NCI-H146 treated with DMSO at 0.1 percent for 48 hours (cell line): ENCODE data around the gene DDR2.

Experiments used
- DNase-seq: peaks from one replicate; lab custom pipeline; 2025; ENCODE audit not compliant: unreplicated experiment; lab: John Stamatoyannopoulos, UW

Gene DDR2

DNA sequence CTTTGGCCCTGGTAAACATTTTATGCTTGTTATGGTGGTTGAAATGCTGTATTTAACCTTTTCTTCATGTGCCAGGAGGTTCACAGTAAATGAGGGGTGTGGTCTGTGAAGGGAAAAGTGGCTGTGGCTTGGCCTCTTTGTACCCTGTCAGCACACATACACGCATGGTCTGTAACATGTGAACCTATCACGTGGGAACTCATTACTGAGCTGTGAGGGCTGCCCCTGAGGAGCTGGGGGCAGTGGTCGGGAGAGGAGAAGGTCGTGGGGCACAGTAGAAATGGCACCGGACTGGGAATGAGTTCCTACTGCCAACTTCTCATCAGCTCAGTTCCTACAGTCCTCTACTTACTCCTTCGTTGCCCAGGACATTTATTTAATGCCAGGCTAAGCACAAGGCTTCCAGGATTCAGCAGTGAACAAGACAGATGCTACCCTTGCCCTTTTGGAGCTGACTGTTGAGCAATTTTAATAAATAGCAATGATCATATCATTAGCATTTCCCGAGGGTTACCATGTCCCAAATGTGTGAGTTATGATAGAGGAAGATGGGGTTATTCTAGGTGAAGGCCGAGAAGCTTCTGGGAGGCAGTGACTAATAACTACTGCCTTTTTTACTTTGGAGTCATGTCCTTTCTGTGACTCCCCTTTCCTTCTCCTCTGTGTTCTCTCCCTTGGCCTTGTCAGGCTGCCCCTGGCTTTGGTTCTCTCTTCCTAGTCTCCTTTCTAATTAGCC, 38.8 kb downstream of the DDR2 start:
- no peak for DNase-seq

GRCh38 chr1:162671664-162672410, 39.6 kb downstream of the DDR2 start:
- no peak for DNase-seq

DNA sequence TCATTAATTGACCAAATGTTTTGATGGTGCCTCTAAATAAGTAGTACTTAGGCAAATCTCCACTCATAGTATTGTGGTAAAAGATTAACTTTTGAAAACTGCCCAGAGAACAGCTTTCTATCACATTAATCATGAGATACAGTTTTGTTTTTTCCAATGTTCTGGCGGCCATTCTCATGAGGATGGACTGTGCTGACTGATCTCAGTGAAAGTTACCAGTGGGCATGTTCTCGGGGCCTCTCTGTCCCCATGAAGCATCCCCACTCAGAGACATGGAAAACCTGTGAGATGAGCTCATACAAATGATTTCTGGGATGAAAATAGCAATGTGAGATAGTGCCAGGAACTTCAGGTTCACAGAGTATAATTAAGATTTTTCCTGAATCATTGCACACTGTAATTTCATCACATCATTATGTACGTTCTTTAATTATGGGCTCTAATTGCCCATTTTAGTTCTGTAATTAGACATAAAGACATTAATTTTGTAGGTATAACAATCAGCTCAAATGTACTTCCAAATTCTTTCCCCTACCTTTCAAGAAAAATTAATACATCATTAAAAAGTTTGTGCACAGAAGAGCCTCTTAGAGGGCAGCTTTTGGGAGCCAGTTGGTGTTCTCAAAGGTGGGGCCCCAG, 40.5 kb downstream of the DDR2 start:
- no peak for DNase-seq

DNA sequence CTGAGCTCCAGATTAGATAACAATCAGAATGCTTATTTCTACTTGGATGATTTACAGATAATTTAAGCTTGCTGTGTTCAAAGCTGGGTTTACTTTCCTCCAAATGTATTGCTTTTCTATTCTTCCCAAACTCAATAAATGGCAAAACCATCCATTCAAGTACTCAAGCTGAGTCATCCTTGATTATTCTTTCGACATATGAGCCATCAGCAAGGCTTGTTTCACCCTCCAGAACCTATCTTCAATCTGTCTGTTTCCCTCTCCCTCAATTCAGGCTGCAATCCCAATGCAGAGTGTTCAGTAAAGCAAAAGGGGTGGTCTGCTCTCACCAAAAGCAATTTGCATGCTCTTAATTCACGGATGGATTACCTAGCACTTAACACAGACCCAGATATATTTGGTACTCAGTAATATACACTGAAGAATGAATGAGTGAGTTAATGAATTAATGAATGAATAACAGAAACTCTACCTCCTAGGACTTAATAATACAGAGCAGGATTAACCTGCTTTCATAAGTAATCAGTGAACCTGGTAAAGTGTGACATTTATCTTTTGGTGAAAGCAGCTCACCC, 41.9 kb downstream of the DDR2 start:
- DNase-seq: no peak

DNA sequence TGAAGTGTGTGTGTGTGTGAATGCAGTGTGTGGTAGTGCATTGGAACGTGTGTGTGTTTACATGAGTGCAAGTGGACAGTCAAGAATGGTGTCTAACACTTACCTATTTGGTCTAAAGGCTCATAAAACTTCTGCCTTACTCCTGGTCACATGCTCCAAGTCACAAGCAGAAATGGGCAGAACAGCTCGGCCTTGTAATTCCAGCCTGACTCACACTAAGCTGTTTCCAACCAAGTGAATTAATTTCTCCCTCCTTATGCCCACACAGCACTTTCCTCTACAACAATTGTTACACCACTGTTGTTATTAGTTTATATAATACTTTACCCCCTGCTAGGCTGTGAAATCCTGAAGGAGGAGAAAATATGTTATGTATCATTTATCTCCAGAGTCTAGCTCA, 43.8 kb downstream of the DDR2 start:
- DNase-seq: no peak

DNA sequence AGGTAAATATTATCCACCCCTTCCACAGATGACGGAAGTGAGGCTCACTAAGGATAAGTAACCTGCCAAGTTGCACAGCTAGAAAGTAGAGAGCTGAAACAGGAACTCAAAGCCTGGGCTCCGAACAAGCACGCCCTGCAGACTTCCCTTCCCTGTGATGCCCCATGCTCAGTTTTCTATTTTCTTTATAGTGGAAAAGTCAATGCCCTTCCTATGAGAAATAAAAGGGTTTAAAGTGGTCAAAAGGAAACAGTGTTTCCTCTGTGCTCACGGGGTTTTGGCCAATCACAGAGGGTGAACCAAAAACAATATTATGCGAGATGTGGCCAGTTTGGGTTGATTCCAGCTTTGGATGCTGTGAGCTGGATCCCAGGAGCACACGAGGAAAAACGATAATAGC, 44.5 kb downstream of the DDR2 start:
- DNase-seq: no peak

GRCh38 chr1:162677607-162678371, 45.5 kb downstream of the DDR2 start:
- DNase-seq: no peak

DNA sequence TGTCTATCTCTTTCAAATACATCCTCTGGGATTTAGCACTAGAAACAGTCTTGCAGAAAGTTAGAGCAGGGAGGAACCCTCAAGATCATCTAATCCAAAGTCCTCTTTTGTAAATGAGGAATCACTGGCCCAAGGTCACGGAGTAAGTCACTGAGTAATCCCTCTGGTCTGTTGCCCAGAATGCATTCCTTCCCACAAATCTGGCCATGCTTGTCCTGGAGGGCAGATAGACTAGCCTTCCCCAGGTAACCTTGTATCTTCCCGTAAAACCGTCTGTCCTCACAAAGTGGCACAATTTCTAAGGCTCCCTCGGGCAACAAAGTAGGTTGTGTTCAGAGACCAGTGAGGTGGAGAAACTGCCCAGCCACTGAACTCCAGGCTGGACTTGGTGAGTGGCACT, 46.2 kb downstream of the DDR2 start:
- DNase-seq: no peak

DNA sequence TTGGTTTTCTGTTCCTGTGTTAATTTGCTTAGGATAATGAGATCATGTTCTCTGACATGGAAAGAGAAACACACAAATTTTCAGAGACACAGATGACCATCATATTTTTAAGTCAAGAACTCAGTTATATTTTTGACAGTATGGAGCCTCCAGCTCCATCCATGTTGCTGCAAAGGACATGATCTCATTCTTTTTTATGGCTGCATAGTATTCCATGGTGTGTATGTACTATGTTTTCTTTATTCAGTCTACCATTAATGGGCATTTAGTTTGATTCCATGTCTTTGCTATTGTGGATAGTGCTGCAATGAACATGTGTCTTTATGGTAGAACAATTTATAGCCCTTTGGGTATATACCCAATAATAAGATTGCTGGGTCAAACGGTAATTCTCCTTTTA, 47.0 kb downstream of the DDR2 start:
- no peak for DNase-seq

DNA sequence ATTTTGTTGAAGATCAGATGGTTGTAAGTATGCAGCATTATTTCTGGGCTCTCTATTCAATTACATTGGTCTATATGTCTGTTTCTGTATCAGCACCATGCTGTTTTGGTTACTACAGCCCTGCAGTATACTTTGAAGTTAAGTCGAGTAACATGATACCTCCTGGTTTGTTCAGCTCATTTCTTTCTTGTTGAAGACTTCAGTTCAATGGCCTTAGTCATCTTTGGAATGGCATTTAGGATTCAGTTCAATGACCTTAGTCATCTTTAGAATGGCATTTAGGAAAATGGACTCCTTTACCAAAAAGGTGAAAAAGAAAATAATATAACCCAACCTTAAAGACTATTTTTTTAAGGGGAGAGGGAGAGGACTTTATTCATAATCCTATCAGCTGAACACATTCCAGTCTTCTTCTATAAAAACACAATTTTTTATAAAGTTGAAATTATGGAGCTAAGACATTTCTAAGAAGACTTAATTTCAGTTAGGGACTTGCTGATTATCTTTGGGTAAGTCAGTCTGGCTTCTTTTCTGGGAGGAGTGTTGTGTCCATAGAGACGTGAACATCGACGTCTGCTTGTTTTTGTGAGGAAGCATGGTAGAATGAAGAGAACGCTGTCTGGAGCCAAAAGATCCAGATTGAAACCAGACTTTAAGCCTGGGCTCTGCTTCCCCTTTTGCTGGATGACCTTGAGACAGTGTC, 48.3 kb downstream of the DDR2 start:
- no peak for DNase-seq

DNA sequence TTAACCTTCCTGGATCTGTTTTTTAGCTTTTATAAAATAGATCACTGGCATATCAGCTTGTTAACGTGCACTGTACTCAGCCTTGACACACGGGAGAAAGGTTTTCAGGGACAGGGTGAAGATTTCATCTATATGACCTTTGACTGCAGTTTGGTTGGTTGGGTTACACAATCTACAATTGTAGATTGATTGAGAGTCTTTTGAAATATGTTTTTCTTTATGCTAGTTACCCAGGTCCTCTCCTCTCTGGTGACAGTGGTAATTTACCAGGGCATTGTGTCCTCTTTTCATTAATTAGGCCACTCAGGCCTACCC, 48.8 kb downstream of the DDR2 start:
- DNase-seq: no peak

DNA sequence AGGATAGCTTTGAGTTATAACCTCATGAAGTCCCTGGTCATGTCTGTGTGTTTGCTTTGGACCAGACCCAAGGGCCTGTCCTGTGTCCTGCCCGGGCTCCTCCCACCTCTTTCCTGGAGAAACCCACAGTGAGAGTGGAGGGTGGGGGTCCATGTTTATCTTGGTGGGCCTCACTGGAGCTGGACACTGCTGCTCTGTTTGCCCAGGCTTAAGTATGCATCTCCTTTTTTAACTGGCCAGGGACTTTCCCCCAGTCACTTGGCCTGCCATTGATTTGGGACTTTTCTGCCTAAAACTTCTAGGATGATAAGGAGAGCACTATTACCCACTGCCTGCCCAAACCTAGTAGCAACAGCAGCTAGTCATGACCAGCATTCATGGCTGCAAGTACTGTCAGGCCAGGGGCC, 49.8 kb downstream of the DDR2 start:
- DNase-seq: no peak

DNA sequence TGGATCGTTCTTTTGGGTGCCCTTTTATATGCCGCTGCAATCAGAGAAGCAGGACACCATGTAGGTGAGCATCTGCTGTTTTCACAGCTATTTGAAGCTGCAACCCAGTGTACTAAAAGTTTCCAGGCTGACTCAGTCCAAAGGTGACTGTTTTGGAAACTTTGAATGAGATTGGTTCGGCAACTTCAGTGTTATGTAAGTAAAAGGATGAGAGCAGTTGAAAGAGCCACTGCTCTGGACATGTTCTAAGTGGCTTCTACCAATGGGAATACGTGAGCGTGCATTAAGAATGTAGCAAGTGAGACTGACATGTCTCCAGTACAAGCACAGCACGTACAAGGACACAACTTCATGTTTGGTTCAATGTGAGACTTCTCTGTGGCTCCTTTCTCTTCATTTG, 55.6 kb downstream of the DDR2 start:
- DNase-seq: no peak

- DNase-seq: no peak
Measured at GRCh38 chr1:162688521-162688920, 56.3 kb downstream of the DDR2 start.

- no peak for DNase-seq
Measured at GRCh38 chr1:162688931-162689330, 56.7 kb downstream of the DDR2 start.

DNA sequence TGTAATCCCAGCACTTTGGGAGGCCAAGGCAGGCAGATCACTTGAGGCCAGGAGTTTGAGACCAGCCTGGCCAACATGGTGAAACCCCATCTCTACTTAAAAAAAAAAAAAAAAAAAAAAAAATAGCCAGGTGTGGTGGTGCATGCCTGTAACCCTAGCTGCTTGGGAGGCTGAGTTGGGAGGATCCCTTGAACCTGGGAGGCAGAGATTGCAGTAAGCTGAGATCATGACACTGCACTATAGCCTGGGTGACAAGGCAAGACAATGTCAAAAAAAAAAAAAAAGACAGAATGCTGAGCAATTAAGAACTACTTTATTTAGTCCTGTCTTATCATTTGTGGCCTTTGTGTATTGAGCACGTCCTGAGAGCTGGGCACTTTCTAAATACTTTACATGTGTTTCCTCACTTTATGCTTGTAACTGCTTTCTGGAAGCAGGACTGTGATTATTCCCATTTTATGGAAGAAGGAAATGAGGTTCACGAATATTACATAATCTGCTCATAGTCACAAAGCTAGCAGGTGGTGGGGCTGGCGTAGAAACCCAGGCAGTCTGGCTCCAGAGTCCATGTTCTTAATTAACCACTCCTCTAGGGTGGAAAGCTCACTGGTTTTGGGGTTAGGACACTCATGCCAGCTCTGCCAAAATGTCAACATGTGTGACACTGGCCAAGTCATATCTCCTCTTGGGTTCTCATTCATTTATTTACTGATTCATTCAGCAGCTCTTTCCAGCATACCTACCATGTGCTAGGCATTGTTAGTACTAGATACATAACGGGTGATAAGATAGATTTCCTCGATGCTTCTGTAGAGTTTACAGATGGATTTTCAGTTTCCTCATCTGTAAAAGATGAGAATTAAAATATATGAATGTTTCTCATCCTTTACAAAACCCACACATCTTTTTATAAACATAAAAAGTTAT, 57.7 kb downstream of the DDR2 start:
- DNase-seq: no peak

- DNase-seq: no peak
Measured at GRCh38 chr1:162690672-162691434, 58.6 kb downstream of the DDR2 start.

GRCh38 chr1:162691999-162692575, 59.8 kb downstream of the DDR2 start:
- no peak for DNase-seq

DNA sequence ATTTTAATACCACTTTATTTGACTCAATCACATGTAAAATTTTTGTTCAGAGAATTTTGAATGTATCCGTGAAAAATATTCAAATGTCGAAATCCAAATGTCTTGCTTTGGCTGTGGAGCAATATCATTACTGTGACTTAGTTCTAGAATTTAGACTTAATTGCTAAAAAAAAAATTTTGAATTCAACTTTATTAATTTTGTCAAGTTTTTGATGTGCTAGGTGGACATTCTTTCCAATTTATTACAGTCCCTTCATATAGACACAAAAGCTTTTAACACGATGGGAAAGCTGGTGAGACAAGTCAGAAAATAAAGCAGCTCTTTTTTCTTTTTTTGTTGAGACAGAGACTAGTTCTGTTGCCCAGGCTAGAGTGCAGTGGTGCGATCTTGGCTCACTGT, 62.6 kb downstream of the DDR2 start:
- DNase-seq: no peak
